ENCODE measurements around the gene NDRG4.

The NDRG4 gene

DNA sequence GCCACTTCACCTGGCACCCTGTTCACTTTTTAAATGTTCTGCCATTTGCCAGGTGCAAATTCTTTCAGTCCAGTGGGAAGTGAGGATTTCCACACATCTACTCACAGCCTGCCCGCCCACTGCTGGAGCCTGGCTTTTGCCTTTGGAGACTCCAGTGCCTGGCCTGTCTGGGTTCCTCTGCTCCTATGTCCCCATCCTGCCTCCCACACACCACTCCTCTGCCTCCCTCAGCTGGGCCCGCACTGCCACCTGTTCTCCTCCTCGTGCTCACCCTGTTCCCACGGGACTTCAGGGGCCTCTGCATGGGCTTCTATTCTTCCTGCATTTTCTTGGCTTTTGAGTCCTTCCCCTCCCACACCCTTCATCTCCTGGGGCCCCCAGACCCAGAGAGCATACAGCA is 7.9 kb upstream of the NDRG4 start:
- H3K27ac ChIP-seq, result no peak overlapping the region
- POLR2A ChIA-PET (ENCODE audit: low non-redundant PET), result no interaction called here
- CTCF ChIA-PET, result interaction anchor here (1.5 kb wide), 1 partner anchor 155 kb away, joined by 10 read pairs; no protein-coding TSS in a partner anchor

DNA sequence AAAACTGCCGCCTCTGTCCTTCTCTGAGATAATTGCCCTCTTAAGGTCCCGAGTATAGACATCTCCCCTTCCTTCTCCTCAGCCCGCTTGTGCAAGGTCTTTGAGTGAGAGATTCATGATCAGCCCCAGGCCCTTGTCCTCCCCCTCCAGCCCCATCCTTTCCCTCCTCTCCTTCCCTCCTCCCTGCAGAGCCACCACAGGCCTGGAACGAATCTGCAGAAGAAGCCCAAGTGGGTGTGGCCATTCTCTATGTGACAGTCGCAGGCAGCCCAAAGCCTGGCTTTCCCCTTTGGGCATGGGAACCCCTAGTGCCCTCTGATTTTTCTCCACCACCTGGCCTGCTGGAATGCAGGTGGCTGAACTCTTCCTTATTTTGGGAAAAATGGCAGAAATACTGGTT is 7.2 kb upstream of the NDRG4 start:
- ChIA-PET CTCF (interaction anchor here (0.7 to 2.8 kb wide), 3 partner anchors 147 to 156 kb away, joined by 3 to 18 read pairs (median 10); no protein-coding TSS in a partner anchor), POLR2A (ENCODE audit: low non-redundant PET) (no interaction called here)
- TF ChIP-seq, protein P1, sequence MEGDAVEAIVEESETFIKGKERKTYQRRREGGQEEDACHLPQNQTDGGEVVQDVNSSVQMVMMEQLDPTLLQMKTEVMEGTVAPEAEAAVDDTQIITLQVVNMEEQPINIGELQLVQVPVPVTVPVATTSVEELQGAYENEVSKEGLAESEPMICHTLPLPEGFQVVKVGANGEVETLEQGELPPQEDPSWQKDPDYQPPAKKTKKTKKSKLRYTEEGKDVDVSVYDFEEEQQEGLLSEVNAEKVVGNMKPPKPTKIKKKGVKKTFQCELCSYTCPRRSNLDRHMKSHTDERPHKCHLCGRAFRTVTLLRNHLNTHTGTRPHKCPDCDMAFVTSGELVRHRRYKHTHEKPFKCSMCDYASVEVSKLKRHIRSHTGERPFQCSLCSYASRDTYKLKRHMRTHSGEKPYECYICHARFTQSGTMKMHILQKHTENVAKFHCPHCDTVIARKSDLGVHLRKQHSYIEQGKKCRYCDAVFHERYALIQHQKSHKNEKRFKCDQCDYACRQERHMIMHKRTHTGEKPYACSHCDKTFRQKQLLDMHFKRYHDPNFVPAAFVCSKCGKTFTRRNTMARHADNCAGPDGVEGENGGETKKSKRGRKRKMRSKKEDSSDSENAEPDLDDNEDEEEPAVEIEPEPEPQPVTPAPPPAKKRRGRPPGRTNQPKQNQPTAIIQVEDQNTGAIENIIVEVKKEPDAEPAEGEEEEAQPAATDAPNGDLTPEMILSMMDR (conservative IDR thresholded peaks at IDR 0.05; ENCODE audit: low read depth), result no peak
- no peak for DNase-seq (ENCODE audit: low spot score)
- no peak overlapping the region for H3K27ac ChIP-seq

More for the DNA sequence above, 7.9 kb upstream of the NDRG4 start:
- TF ChIP-seq, protein P1 (conservative IDR thresholded peaks at IDR 0.05; ENCODE audit: low read depth), result no peak
- no peak for DNase-seq (ENCODE audit: low spot score)

DNA sequence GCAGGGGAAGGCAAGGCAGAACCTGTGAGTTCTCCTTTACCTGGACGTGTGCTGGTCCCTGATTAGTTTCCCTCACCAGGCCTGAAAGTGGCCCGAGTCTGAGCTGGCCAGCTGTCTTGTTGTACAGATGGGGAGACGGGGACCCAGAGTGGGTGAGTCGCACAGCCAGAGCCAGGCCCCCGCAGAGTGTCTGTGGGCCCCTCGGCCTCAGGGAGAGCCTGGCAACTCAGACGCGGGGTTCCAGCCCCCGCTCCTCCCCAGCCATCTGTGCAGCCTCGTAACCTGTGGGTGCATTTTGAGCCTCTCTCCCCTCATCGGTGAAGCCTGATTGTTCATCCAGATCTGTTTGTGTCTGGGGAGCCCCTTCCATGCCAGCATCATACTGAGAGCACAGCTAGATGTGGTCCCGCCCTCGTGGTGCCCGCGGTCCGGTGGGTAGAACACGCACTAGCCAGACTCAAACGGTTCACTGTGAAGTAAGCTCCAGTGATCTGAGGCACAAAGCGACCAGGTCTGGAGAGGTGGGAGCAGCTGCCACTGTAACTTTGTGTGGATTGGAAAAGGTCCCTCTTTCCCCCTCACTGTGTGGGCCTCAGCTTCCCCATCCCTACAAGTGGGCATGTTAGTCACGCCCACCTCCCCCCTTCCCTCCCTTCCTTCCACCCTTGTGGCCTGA is 6.0 kb upstream of the NDRG4 start:
- DNase-seq (ENCODE audit: low spot score), result no peak
- POLR2A ChIA-PET (ENCODE audit: low non-redundant PET), result no interaction called here
- TF ChIP-seq, protein P1 (conservative IDR thresholded peaks at IDR 0.05; ENCODE audit: low read depth), result no peak
- H3K27ac ChIP-seq, result no peak overlapping the region
- CTCF ChIA-PET, result interaction anchor here (2.8 kb wide), 1 partner anchor 158 kb away, joined by 18 read pairs; no protein-coding TSS in a partner anchor

DNA sequence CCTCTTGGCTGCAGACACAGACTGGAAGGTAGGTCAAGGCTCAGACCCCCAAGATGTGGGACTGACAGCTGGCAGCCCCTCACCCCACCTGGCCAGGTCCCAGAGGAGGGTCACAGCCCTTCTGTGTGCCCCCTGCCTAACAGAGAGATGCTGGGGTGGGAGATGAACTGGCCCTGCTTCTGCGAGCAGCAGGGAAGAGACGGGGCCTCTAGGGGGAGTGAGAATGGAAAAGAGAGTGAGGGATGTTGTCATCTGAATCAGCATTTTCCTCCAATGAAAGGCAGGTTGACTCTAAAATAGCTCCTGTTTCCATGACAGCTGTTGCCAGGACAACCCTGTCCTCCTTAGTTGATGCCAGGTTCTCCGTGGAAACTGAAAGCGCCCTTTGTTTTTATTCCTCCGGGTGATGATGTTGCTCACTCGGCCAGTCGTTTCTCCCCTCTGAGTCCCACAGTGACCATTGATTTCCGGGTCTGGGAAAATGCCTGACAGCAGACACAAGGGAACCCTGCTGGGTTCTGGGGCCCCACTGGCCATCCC is 4.9 kb upstream of the NDRG4 start:
- ChIA-PET CTCF (interaction anchor here (1.0 to 2.8 kb wide), 2 partner anchors 159 to 261 kb away, joined by 3 to 18 read pairs; no protein-coding TSS in a partner anchor), POLR2A (ENCODE audit: low non-redundant PET) (interaction anchor here (0.6 kb wide), 1 partner anchor 16 kb away, joined by 4 read pairs; no protein-coding TSS in a partner anchor)
- TF ChIP-seq, protein P1 (conservative IDR thresholded peaks at IDR 0.05; ENCODE audit: low read depth), result 0 out of 2 replicates have a peak, but pooled peaks have one; percentile 23
- no peak overlapping the region for H3K27ac ChIP-seq
- peak; percentile 89 for DNase-seq (ENCODE audit: low spot score)

DNA sequence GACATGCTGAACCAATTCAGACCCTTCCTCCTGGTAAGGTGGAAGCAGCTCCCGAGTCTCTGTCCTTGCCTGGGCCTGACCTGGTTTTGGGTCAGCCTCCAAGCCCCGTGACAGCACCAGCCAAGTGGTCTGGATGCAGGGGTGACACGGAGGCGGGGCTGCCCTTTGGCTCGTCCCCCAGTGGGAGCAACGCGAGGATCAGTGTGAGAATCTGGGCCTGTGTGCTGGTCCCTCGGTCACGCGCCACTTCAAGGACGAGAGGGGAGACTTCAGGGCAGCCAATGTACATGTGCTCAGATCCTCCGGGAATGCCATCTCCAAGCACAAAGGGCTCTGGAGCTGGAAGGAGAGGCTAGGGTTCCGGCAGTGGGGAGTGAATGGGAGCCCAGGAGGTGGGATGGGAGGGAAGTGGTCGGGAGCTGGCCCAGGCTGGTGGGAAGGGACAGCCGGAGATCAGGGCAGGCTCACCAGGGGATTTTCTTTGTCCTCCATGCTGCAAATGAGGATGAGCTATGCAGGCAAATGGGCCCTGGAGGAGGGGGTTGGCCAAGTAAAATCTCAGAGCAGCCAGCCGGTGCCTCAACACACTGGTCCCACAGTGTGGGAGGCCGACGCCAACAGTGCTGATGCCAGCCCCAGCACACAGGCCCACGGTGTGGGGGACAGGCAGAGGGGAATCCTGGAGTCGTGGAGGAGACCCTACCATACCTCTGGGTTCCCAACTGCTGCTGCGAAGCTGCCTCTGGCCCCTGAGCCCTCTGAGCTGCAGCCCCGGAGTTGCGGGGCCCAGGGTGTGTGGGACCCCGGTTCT is 4.2 kb upstream of the NDRG4 start:
- TF ChIP-seq, protein P1 (conservative IDR thresholded peaks at IDR 0.05; ENCODE audit: low read depth), result no peak
- no peak overlapping the region for H3K27ac ChIP-seq
- DNase-seq (ENCODE audit: low spot score), result no peak
- POLR2A ChIA-PET (ENCODE audit: low non-redundant PET), result no interaction called here
- CTCF ChIA-PET, result interaction anchor here (0.5 to 2.8 kb wide), 4 partner anchors 148 to 260 kb away, joined by 3 to 18 read pairs (median 3); no protein-coding TSS in a partner anchor

DNA sequence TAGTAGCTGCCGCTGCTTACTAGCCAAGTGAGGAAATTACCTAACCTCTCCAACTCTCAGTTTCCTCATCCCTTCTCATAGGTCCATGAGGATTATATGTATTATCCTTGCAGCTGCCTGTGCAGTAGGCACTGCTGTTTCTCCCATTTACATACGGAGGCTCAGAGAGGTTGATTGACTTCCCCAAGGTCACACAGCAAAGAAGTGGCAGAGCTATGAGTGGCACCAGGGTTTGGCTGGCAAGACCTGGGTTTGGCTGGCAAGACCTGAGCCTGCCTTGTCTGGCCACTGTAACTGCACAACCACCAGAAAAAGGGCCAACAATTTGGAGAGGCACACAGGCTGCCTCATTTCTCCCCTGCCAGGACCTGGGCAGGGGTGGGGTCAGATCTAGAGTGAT is 2.5 kb upstream of the NDRG4 start:
- no peak for DNase-seq (ENCODE audit: low spot score)
- ChIA-PET CTCF (interaction anchor here (0.7 to 1.0 kb wide), 2 partner anchors 10 to 15 kb away, joined by 3 to 4 read pairs; no protein-coding TSS in a partner anchor), POLR2A (ENCODE audit: low non-redundant PET) (no interaction called here)
- TF ChIP-seq, protein P1 (conservative IDR thresholded peaks at IDR 0.05; ENCODE audit: low read depth), result no peak
- H3K27ac ChIP-seq, result no peak overlapping the region

All from RWPE1 (cell line).